Measurements from ENCODE around the gene HOXA3. TPM values are rescaled to one million over a fixed set of nuclear protein-coding genes. Genes with fewer than 3 reads are reported as not detected.

The HOXA3 gene
- total and polyA plus RNA-seq, 2 of the 13 experiments (the other 11 are each of a cell fraction or from before 2014, with no cell fraction given) = 2.9 to 4.6 TPM

- TF ChIP-seq UBTF (CRISPR knock-in tag; IDR thresholded peaks at IDR 0.05) = no peak
- TF ChIP-seq RXRA (CRISPR knock-in tag; IDR thresholded peaks at IDR 0.05) = no peak
- TF ChIP-seq ARHGAP35 (CRISPR knock-in tag; IDR thresholded peaks at IDR 0.05; ENCODE audit: borderline replicate concordance) = 0 out of 2 replicates have a peak, but pooled peaks have one; percentile 63
- TF ChIP-seq ZXDC (CRISPR knock-in tag; IDR thresholded peaks at IDR 0.05) = no peak
- peak; percentile 45; the same call in 1 of the 2 replicates for TF ChIP-seq MAX (IDR thresholded peaks at IDR 0.05)
- no peak for TF ChIP-seq ASH2L (IDR thresholded peaks at IDR 0.05; ENCODE audit: insufficient read length, low read depth, low read length)
- no peak for TF ChIP-seq ARID4A (CRISPR knock-in tag; IDR thresholded peaks at IDR 0.05; ENCODE audit: borderline replicate concordance)
- no peak for TF ChIP-seq ADNP (CRISPR knock-in tag; IDR thresholded peaks at IDR 0.05)
- TF ChIP-seq PRPF4 (IDR thresholded peaks at IDR 0.05; ENCODE audit: low read depth, low read length, poor library complexity, severe bottlenecking) = no peak
- TF ChIP-seq ZNF362 (CRISPR knock-in tag; IDR thresholded peaks at IDR 0.05; ENCODE audit: borderline replicate concordance) = no peak
- no peak for TF ChIP-seq ZC3H13 (CRISPR knock-in tag; IDR thresholded peaks at IDR 0.05)
- no peak for TF ChIP-seq KMT2B (CRISPR knock-in tag; IDR thresholded peaks at IDR 0.05)
- no peak for TF ChIP-seq MZF1 (CRISPR knock-in tag; IDR thresholded peaks at IDR 0.05; ENCODE audit: borderline replicate concordance)
- TF ChIP-seq SRF (IDR thresholded peaks at IDR 0.05; ENCODE audit: low read depth, low read length) = no peak
- no peak for TF ChIP-seq ELF4 (CRISPR knock-in tag; IDR thresholded peaks at IDR 0.05; ENCODE audit: borderline replicate concordance)
- TF ChIP-seq CCAR2 (optimal IDR thresholded peaks at IDR 0.05; ENCODE audit: low read depth, low read length) = no peak
- TF ChIP-seq MIXL1 (CRISPR knock-in tag; IDR thresholded peaks at IDR 0.05) = no peak
These were observed 47.7 kb upstream of the HOXA3 start, which contains the start of gene HOXA13 (continued) for GRCh38 chr7:27199849-27200760.

All from HepG2 (cell line).